Left ventricle myocardium superior (tissue), 1 donor: ENCODE data around the gene TMEM225B. TPM values are rescaled to one million over a fixed set of nuclear protein-coding genes. Genes with fewer than 3 reads are reported as not detected.
"Not testable (repeated sequence)": the region's sequence is repeated elsewhere in the genome, so short reads cannot be mapped to it uniquely, and the experiment has no call there.

Experiments
- ATAC-seq: fragments of 200-7000 bp; cut with Tn5 transposase; one replicate; pipeline ENCODE4 v1.9.1; 2020; ENCODE audit warnings: mild to moderate bottlenecking, moderate library complexity
- DNase-seq: peaks from one replicate; pipeline ENCODE4 v3.0.0-alpha.2; 2020
- intact Hi-C: fragments of 100-400 bp; cut with micrococcal nuclease; formaldehyde crosslinking; loops from one replicate; pipeline ENCODE4 v1.11.0; 2022
- total RNA-seq: library from RNA; stranded (reverse); fragmentation: NEBNext Ultra II Directional; extraction: Animal tissue kit (Norgen Biotek cat#: 25700); gene quantifications from one replicate; pipeline ENCODE4 v1.2.1, GENCODE V29; 2021
- donor health status: DM: no; HTN: yes; CAD: no; lungs with severe emphysema.

Gene TMEM225B
- total RNA-seq, 1 donor from 2014 or later: not detected

GRCh38 chr7:99644431-99644830 lies 46.4 kb downstream of the TMEM225B start:
- DNase-seq (no peak), ATAC-seq (no peak)
- intact Hi-C loops: no loop called here

GRCh38 chr7:99645590-99645989 lies 47.5 kb downstream of the TMEM225B start:
- no peak for DNase-seq
- intact Hi-C loops: no loop called here
- no peak for ATAC-seq

DNA sequence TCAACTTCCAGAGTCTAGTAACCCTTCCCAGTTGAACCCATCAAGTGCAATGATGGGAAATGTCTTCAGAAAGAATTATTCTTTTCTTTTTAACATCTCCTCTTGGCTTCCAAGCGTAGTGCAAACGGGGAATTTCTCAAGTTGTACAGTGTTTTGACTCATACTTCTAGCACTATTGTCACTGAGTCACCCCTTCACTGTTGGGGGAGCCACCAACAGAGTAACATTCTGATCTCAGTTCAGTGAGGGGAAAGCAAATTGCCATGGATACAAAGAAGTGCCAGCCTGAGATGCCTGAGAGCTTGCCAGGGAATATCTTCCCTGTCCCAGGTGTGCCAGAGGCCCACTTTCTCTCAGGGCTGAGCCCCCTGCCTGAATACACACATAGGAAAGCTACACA lies 50.8 kb downstream of the TMEM225B start:
- intact Hi-C loops: no loop called here
- DNase-seq (no peak), ATAC-seq (no peak)

DNA sequence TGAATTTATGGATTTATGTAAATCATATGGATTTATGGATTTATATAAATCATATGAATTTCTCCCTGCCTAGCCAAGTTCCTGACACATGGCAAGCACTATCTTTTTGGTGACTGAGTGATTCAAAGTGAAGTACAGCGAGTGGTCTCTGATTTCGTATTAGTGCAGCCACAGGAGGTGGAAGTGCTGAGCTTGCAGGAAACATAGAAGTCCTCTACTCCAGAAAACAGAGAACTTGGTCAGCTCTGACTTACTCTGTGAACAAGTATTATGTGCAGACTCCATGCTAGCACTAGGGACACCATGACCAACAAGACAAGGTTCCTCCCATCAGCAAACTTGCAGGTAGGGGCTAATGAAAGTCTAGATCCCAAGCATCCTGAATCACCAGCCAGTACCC lies 53.2 kb downstream of the TMEM225B start:
- DNase-seq: no peak
- no peak for ATAC-seq
- intact Hi-C loops: no loop called here

DNA sequence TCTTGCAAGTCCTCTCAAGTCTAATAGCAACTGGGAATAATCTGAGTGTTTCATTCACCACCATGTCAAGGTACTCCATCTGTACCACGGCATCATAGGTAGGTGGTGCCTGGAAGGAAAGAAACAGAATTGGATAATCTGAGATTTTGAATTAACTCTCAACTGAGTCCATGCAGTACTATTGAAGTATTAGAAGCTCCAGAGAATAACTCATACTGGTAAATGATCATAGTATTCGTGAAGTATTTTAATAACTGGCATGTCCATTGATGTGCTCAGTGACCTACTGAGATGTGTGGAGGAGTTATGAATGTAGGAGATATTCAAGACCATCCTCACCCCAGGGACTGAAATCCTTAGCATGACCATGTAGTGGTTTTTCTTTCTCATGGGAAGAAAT lies 54.6 kb downstream of the TMEM225B start:
- intact Hi-C loops: no loop called here
- ATAC-seq: no peak
- DNase-seq: no peak

- DNase-seq, intact Hi-C loops, ATAC-seq: not testable (repeated sequence)
These were observed 55.2 kb downstream of the TMEM225B start for GRCh38 chr7:99653269-99653668.

- intact Hi-C loops: no loop called here
- no peak for DNase-seq
- no peak for ATAC-seq
These were observed 55.7 kb downstream of the TMEM225B start for GRCh38 chr7:99653754-99654153.

GRCh38 chr7:99654626-99655025 lies 56.6 kb downstream of the TMEM225B start:
- ATAC-seq, intact Hi-C loops, DNase-seq: not testable (repeated sequence)

GRCh38 chr7:99657879-99658278 lies 59.8 kb downstream of the TMEM225B start:
- DNase-seq, intact Hi-C loops, ATAC-seq: not testable (repeated sequence)

Other genes starting within 250 kb of the TMEM225B start
- 38.7 TPM for gene ARPC1B, start 223.5 kb upstream of the TMEM225B start, total RNA-seq
- 97.2 TPM for gene PDAP1, start 189.7 kb upstream of the TMEM225B start, total RNA-seq
- gene BUD31, start 189.3 kb upstream of the TMEM225B start, total RNA-seq: 36.0 TPM
- gene PTCD1, start 159.5 kb upstream of the TMEM225B start, total RNA-seq: 3.1 TPM
- 19.8 TPM for gene CPSF4, start 159.3 kb upstream of the TMEM225B start, total RNA-seq
- 883 TPM for gene ATP5MF, start 132.1 kb upstream of the TMEM225B start, total RNA-seq
- 2.9 TPM for gene ZNF789, start 125.4 kb upstream of the TMEM225B start, total RNA-seq
- 17.4 TPM for gene ZNF394, start 98.0 kb upstream of the TMEM225B start, total RNA-seq
- gene ZKSCAN5, start 93.6 kb upstream of the TMEM225B start, total RNA-seq: 6.3 TPM
- 7.0 TPM for gene FAM200A, start 46.2 kb upstream of the TMEM225B start, total RNA-seq
- gene ZNF655, start 39.6 kb upstream of the TMEM225B start, total RNA-seq: 30.0 TPM
- 8.3 TPM for gene ZSCAN25, start 18.7 kb downstream of the TMEM225B start, total RNA-seq
- gene CYP3A5, start 81.7 kb downstream of the TMEM225B start, total RNA-seq: 0.25 TPM
- gene CYP3A7, start 136.9 kb downstream of the TMEM225B start, total RNA-seq: not detected
- gene CYP3A4, start 185.9 kb downstream of the TMEM225B start, total RNA-seq: not detected
- not detected for gene CYP3A43, start 229.7 kb downstream of the TMEM225B start, total RNA-seq